Right atrium auricular region (tissue), 2 donors: ENCODE data around the gene STXBP5L. TPM values are rescaled to one million over a fixed set of nuclear protein-coding genes. Genes with fewer than 3 reads are reported as not detected.

ENCODE experiments used
- DNase-seq: peaks from one replicate; pipeline ENCODE4 v3.0.0-alpha.2; 2019; ENCODE audit warnings: low spot score
- H3K27ac ChIP-seq, 2 donors: fragments of 200-600 bp; sonication (generic); 1 replicate in 1 of 2; 2 replicates in 1 of 2; pipeline ENCODE4 v1.5.1; 2016 to 2019
- H3K27me3 ChIP-seq, 2 donors: fragments of 200-600 bp; sonication (generic); one replicate each; pipeline versions ENCODE4 v1.5.1 to v1.6.0; 2017 to 2019
- H3K36me3 ChIP-seq: fragments of 200-600 bp; sonication (generic); one replicate; pipeline ENCODE4 v1.5.1; 2016
- H3K4me1 ChIP-seq, 2 donors: fragments of 200-600 bp; sonication (generic); one replicate each; pipeline versions ENCODE4 v1.5.1 to v1.6.0; 2017 to 2019
- H3K4me3 ChIP-seq, 2 donors: fragments of 200-600 bp; sonication (generic); 1 replicate in 1 of 2; 2 replicates in 1 of 2; pipeline ENCODE4 v1.5.1; 2017 to 2019; ENCODE audit warnings: mild to moderate bottlenecking in 1 of 2, moderate library complexity in 1 of 2
- H3K9me3 ChIP-seq, 2 donors: fragments of 200-600 bp; sonication (generic); one replicate each; pipeline ENCODE4 v1.5.1; 2019
- total RNA-seq, 2 donors: library from RNA; depleted of rRNA; stranded (reverse); fragments of >200 nt; gene quantifications; one replicate each; pipeline ENCODE4 v1.1.0, GENCODE V29; 2016
- TF ChIP-seq, protein P1 (sequence below), 2 donors: fragments of 200-600 bp; sonication (generic); IDR thresholded peaks; one replicate each; pipeline ENCODE4 v1.5.1; 2019; ENCODE audit warnings: antibody characterized with exemption in 2 of 2

Gene STXBP5L
- total RNA-seq, 2 donors from 2014 or later = not detected

DNA sequence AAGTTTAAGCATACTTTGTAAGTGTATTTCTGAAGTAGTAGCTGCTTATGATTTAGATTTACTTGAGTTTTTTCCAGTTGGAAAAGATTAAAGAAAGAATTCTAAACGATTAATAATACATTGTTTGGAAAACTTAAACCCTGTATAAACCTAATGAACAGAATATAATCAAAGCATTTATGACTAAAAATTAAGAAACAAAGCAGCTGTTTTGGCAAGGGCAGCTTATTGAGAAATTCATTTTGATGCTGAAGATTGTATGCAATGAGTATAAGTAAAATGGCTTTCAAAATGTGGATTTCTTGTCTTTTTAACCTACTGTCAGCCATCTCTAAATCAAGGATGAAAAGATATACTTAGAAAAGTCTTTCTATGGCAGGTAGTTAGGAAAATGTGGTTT lies 497.6 kb downstream of the STXBP5L start:
- Histone ChIP-seq H3K27me3 (no peaks in the 10 kb centered on the region), H3K9me3 (no peaks in the 10 kb centered on the region), H3K36me3 (no peaks in the 10 kb centered on the region), H3K27ac (no peak overlapping the region), H3K4me3 (no peak overlapping the region), H3K4me1 (no peaks in the 10 kb centered on the region)
- no peak for DNase-seq
- TF ChIP-seq, protein P1, sequence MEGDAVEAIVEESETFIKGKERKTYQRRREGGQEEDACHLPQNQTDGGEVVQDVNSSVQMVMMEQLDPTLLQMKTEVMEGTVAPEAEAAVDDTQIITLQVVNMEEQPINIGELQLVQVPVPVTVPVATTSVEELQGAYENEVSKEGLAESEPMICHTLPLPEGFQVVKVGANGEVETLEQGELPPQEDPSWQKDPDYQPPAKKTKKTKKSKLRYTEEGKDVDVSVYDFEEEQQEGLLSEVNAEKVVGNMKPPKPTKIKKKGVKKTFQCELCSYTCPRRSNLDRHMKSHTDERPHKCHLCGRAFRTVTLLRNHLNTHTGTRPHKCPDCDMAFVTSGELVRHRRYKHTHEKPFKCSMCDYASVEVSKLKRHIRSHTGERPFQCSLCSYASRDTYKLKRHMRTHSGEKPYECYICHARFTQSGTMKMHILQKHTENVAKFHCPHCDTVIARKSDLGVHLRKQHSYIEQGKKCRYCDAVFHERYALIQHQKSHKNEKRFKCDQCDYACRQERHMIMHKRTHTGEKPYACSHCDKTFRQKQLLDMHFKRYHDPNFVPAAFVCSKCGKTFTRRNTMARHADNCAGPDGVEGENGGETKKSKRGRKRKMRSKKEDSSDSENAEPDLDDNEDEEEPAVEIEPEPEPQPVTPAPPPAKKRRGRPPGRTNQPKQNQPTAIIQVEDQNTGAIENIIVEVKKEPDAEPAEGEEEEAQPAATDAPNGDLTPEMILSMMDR (IDR thresholded peaks at IDR 0.05) = no peak

DNA sequence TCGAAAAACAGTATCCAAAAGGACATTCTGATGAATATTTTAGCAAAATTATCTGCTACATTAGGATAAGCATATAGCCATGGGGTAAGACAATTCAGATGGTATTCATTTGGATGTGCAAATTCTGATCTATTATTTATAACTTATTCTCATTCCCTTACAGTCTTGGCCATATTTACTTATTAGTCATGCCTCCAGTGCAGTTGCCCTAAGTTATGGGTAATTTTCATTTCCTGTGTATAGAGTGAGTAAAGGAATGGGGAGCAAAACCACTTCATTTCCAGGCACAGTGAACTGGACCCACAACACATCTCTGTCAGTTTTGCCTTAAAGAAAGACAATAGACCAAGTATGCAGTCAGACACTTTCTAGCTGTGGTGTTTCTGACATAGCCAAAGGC lies 503.5 kb downstream of the STXBP5L start:
- TF ChIP-seq, protein P1 (IDR thresholded peaks at IDR 0.05) = no peak
- H3K9me3 ChIP-seq = no peaks in the 10 kb centered on the region
- no peaks in the 10 kb centered on the region for H3K27me3 ChIP-seq
- H3K4me1 ChIP-seq = no peaks in the 10 kb centered on the region
- no peaks in the 10 kb centered on the region for H3K36me3 ChIP-seq
- no peak for DNase-seq
- no peak overlapping the region for H3K4me3 ChIP-seq
- H3K27ac ChIP-seq = no peak overlapping the region

DNA sequence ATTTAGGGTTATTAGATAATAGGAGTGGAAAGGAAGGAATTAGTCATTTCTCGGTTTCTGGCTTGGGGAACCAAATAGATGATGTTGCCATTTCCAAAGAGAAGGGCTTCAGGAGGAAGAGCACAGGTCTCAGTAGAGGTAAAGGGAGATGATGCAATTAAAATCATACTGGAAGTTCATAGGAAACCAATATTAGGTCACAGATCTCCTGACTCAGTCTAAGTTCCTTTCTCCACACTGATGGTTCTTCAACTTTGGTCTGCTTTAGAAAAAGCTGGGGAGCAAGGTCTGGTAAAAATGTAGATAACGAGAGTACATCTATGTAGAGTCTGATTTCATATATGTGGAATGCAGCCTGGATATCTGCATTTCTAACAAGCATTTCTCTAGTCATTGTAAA lies 506.9 kb downstream of the STXBP5L start:
- no peaks in the 10 kb centered on the region for H3K4me1 ChIP-seq
- TF ChIP-seq, protein P1 (IDR thresholded peaks at IDR 0.05) = no peak
- H3K9me3 ChIP-seq = no peaks in the 10 kb centered on the region
- no peak overlapping the region for H3K27ac ChIP-seq
- no peaks in the 10 kb centered on the region for H3K36me3 ChIP-seq
- H3K27me3 ChIP-seq = no peaks in the 10 kb centered on the region
- no peak for DNase-seq
- no peak overlapping the region for H3K4me3 ChIP-seq

DNA sequence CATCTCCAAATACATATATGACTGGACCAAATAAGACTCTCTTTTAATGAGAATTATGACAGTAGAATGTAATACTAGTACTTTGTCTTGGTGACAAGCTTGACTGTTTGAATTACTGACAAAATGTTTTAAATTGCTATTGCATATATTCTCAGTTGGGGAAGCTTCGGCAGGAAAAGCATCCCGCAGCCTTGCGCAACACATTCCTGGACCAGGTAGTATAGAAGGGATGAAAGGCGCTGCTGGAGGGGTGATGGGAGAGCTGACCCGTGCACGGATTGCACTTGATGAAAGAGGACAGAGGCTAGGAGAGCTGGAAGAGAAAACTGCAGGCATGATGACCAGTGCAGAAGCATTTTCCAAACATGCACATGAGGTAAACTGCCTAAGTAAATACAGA lies 510.2 kb downstream of the STXBP5L start:
- Histone ChIP-seq H3K4me1 (no peaks in the 10 kb centered on the region), H3K9me3 (no peaks in the 10 kb centered on the region), H3K27me3 (no peaks in the 10 kb centered on the region), H3K27ac (no peak overlapping the region), H3K36me3 (no peaks in the 10 kb centered on the region), H3K4me3 (no peak overlapping the region)
- DNase-seq = no peak
- TF ChIP-seq, protein P1 (IDR thresholded peaks at IDR 0.05) = no peak

DNA sequence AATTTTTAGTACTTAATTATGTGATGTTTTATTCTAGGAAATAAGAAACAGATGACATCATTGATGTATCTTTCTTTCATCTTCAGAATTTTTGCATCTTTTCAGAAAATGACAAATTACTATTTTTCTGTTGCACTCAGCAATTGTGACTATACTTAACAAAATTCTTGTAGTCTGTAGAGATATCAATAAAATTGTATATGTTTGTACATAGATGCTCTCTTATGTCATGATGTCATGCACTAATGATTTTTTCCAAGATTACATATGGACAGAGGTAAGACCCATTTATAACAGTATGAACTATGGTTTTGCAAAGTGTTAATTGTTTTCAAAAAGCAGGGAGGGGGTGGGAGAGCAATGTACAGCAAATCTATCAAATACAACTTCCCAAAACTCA lies 516.5 kb downstream of the STXBP5L start:
- Histone ChIP-seq H3K9me3 (no peaks in the 10 kb centered on the region), H3K4me1 (no peaks in the 10 kb centered on the region), H3K4me3 (no peak overlapping the region), H3K27ac (no peak overlapping the region), H3K36me3 (no peaks in the 10 kb centered on the region), H3K27me3 (no peaks in the 10 kb centered on the region)
- no peak for DNase-seq
- TF ChIP-seq, protein P1 (IDR thresholded peaks at IDR 0.05) = no peak

DNA sequence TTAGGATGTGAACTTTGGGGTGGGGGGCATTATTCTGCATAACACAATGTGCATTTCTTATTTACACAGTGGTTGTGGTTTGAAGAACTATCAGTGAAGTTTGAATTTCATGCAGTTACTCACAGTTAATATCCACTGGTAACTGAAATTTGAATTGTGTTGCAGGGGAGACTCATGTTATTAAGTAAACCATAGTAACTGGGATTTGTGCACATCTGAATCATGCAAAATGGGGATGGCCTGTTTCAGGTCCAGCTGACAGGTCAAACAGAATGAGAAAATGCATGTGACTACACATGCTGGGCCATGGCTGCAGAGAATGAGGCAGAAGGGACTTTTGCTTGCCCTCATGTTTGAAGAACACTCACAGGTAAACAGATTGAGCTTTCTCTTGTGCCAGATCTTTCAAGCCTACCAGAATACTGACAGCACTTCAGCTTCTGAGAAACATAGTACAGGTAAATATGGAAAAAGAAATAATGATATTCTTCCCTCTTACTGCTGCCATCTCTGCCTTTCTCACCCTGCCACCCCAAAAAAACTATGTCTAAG lies 522.7 kb downstream of the STXBP5L start:
- Histone ChIP-seq H3K36me3 (no peaks in the 10 kb centered on the region), H3K4me3 (no peak overlapping the region), H3K4me1 (no peaks in the 10 kb centered on the region), H3K27me3 (no peaks in the 10 kb centered on the region), H3K27ac (no peak overlapping the region), H3K9me3 (no peaks in the 10 kb centered on the region)
- DNase-seq = no peak
- TF ChIP-seq, protein P1 (IDR thresholded peaks at IDR 0.05) = no peak
